CD14-positive monocyte (primary cell): ENCODE results near the gene DOK5. TPM values are rescaled to one million over a fixed set of nuclear protein-coding genes. Genes with fewer than 3 reads are reported as not detected.

ENCODE experiments used
- DNase-seq, 3 donors: peaks; one replicate each; pipeline ENCODE4 v3.0.0-alpha.2; 2011 to 2022
- H2AFZ ChIP-seq: 2 replicates; pipeline ENCODE4 v1.6.0; 2012; ENCODE audit warnings: mild to moderate bottlenecking, low read depth, low read length, inconsistent platforms; ENCODE audit not compliant: insufficient read depth, poor library complexity, severe bottlenecking
- H3K27ac ChIP-seq, 2 donors: 1 replicate in 1 of 2; 2 replicates in 1 of 2; pipeline ENCODE4 v1.5.1; 2012 to 2013; ENCODE audit warnings: low read length in 2 of 2, control low read depth in 1 of 2, inconsistent platforms in 1 of 2, low read depth in 1 of 2, mild to moderate bottlenecking in 1 of 2
- H3K27me3 ChIP-seq, 2 donors: one replicate each; pipeline versions ENCODE4 v1.6.0 to v1.6.1; 2011 to 2013; ENCODE audit warnings: low read length in 2 of 2; ENCODE audit not compliant: control insufficient read depth in 2 of 2, insufficient read depth in 2 of 2
- H3K36me3 ChIP-seq, 2 donors: replicated peaks in 1 of 2; 1 replicate in 1 of 2; 2 replicates in 1 of 2; pipeline versions ENCODE4 v1.5.1 to v1.6.1; 2012 to 2013; ENCODE audit warnings: low read length in 2 of 2, control low read depth in 1 of 2, inconsistent platforms in 1 of 2, mild to moderate bottlenecking in 1 of 2; ENCODE audit not compliant: insufficient read depth in 2 of 2, control insufficient read depth in 1 of 2
- H3K4me1 ChIP-seq, 2 donors: 1 replicate in 1 of 2; 2 replicates in 1 of 2; pipeline versions ENCODE4 v1.5.1 to v1.6.1; 2012 to 2013; ENCODE audit warnings: low read length in 2 of 2, control low read depth in 1 of 2, inconsistent platforms in 1 of 2, mild to moderate bottlenecking in 1 of 2, moderate library complexity in 1 of 2; ENCODE audit not compliant: insufficient read depth in 2 of 2, control insufficient read depth in 1 of 2
- H3K4me2 ChIP-seq: replicated peaks from 2 replicates; pipeline ENCODE3; 2012; ENCODE audit warnings: low read length, moderate library complexity, mild to moderate bottlenecking; ENCODE audit not compliant: poor library complexity, severe bottlenecking; ENCODE audit errors: extremely low read depth
- H3K4me3 ChIP-seq, 3 experiments: fragments of 200-600 bp in 1 of 3; sonication (generic) in 1 of 3; replicated peaks in 1 of 3; 1 replicate in 2 of 3; 2 replicates in 1 of 3; pipeline ENCODE4 v1.5.1; 2011 to 2013; ENCODE audit warnings: low read length in 3 of 3, mild to moderate bottlenecking in 3 of 3, control low read depth in 2 of 3, low read depth in 2 of 3, inconsistent platforms in 1 of 3, moderate library complexity in 1 of 3
- H3K79me2 ChIP-seq: 2 replicates; pipeline ENCODE4 v1.6.0; 2012; ENCODE audit warnings: mild to moderate bottlenecking, control low read depth, inconsistent platforms, low read length, moderate library complexity; ENCODE audit not compliant: insufficient read depth
- H3K9ac ChIP-seq: 2 replicates; pipeline ENCODE4 v1.6.0; 2017; ENCODE audit warnings: low read length, mild to moderate bottlenecking; ENCODE audit not compliant: insufficient read depth, poor library complexity, severe bottlenecking
- H3K9me3 ChIP-seq, 2 donors: replicated peaks in 1 of 2; 1 replicate in 1 of 2; 2 replicates in 1 of 2; pipeline versions ENCODE4 v1.5.1 to v1.6.1; 2012 to 2013; ENCODE audit warnings: low read length in 2 of 2, control low read depth in 1 of 2; ENCODE audit not compliant: control insufficient read depth in 1 of 2, insufficient read depth in 1 of 2
- H4K20me1 ChIP-seq: 2 replicates; pipeline ENCODE4 v1.6.0; 2012; ENCODE audit warnings: mild to moderate bottlenecking, low read length, control low read depth, moderate library complexity; ENCODE audit not compliant: insufficient read depth
- H3K27ac Mint-ChIP-seq, 7 donors: one replicate each; pipeline ENCODE4 v1.8.0; 2020; ENCODE audit warnings: mild to moderate bottlenecking in 7 of 7, mixed read lengths in 7 of 7, moderate library complexity in 6 of 7, inconsistent platforms in 2 of 7
- H3K27me3 Mint-ChIP-seq, 3 donors: one replicate each; pipeline ENCODE4 v1.8.0; 2021 to 2022; ENCODE audit warnings: low read depth in 3 of 3, mild to moderate bottlenecking in 3 of 3, mixed read lengths in 3 of 3, moderate library complexity in 3 of 3, inconsistent platforms in 1 of 3
- H3K36me3 Mint-ChIP-seq, 2 donors: one replicate each; pipeline ENCODE4 v1.8.0; 2020; ENCODE audit warnings: mixed read lengths in 2 of 2, inconsistent platforms in 1 of 2, mild to moderate bottlenecking in 1 of 2
- H3K4me1 Mint-ChIP-seq: one replicate; pipeline ENCODE4 v1.8.0; 2020; ENCODE audit warnings: mild to moderate bottlenecking, mixed read lengths
- H3K4me3 Mint-ChIP-seq, 2 donors: one replicate each; pipeline ENCODE4 v1.8.0; 2020; ENCODE audit warnings: mild to moderate bottlenecking in 2 of 2, mixed read lengths in 2 of 2, moderate library complexity in 1 of 2
- H3K9me3 Mint-ChIP-seq, 7 donors: one replicate each; pipeline ENCODE4 v1.8.0; 2020 to 2022; ENCODE audit warnings: mixed read lengths in 7 of 7, mild to moderate bottlenecking in 6 of 7, moderate library complexity in 6 of 7, inconsistent platforms in 2 of 7
- CTCF ChIP-seq: fragments of 200-600 bp; IDR thresholded peaks from one replicate; pipeline ENCODE4 v1.8.0; 2022; ENCODE audit warnings: antibody characterized with exemption, mild to moderate bottlenecking
- WGBS: methylation state at CpG from one replicate; pipeline ENCODE4 v1.1.5; 2013; ENCODE audit warnings: missing lambda C conversion rate; ENCODE audit not compliant: insufficient coverage; 5-methylcytosine and 5-hydroxymethylcytosine counted together
- intact Hi-C, 2 donors: fragments of 100-400 bp; cut with micrococcal nuclease; formaldehyde crosslinking; loops; one replicate each; pipeline versions ENCODE4 v1.15.0 to v1.15.1; 2023
- polyA plus RNA-seq, 3 donors: library from polyadenylated mRNA; depleted of rRNA in 1 of 3; unstranded in 2 of 3; stranded (reverse) in 1 of 3; fragments of 300-500 nt in 2 of 3; fragments of >200 nt in 1 of 3; fragmentation: Illumina TruSeq in 2 of 3; gene quantifications; 1 replicate in 2 of 3; 2 replicates in 1 of 3; pipeline ENCODE4 v1.2.3, GENCODE V29; 2012 to 2021

The DOK5 gene
- polyA plus RNA-seq, 3 donors = not detected

GRCh38 chr20:54668271-54669039 lies 193.1 kb downstream of the DOK5 start:
- intact Hi-C loops = no loop called here
- Mint-ChIP-seq H3K27me3 (peaks cover 0 to 15% (median 14%) of the 10 kb centered on the region in 3 donors), H3K4me3 (peak overlapping the region in 1 of 2 donors; percentile 39)

GRCh38 chr20:54669040-54669363 lies 193.6 kb downstream of the DOK5 start:
- Histone ChIP-seq H3K4me1 (no peaks in the 10 kb centered on the region), H3K27ac (no peak overlapping the region), H3K9me3 (no peaks in the 10 kb centered on the region), H3K4me2 (no peak overlapping the region), H3K27me3 (peaks cover 0 to 3% of the 10 kb centered on the region in 2 donors), H3K79me2 (no peaks in the 10 kb centered on the region), H2AFZ (no peak overlapping the region), H3K36me3 (no peaks in the 10 kb centered on the region), H3K9ac (no peak overlapping the region), H3K4me3 (no peak overlapping the region), H4K20me1 (no peaks in the 10 kb centered on the region)
- no peaks in the 10 kb centered on the region for H3K36me3 Mint-ChIP-seq
- intact Hi-C loops = no loop called here
- H3K27ac Mint-ChIP-seq = peak overlapping the region in 1 of 7 donors; percentile 64
- H3K9me3 Mint-ChIP-seq = peaks cover 0 to under 1% (median 0%) of the 10 kb centered on the region in 7 donors
- H3K4me3 Mint-ChIP-seq = no peak overlapping the region
- H3K4me1 Mint-ChIP-seq = peaks cover 1% of the 10 kb centered on the region
- DNase-seq = no peak
- no peak for TF ChIP-seq CTCF
- peaks cover 0 to 15% (median 14%) of the 10 kb centered on the region in 3 donors for H3K27me3 Mint-ChIP-seq
- WGBS = 100% methylated on average over 1 of the region's 4 CpGs

More at GRCh38 chr20:54668271-54669039, 193.1 kb downstream of the DOK5 start:
- no peaks in the 10 kb centered on the region for H3K79me2 ChIP-seq
- H3K27me3 ChIP-seq = peaks cover 0 to 3% of the 10 kb centered on the region in 2 donors
- no peak overlapping the region for H2AFZ ChIP-seq
- H3K36me3 ChIP-seq = no peaks in the 10 kb centered on the region
- Mint-ChIP-seq H3K36me3 (no peaks in the 10 kb centered on the region), H3K27ac (peak overlapping the region in 1 of 7 donors; percentile 64), H3K4me1 (peaks cover 1% of the 10 kb centered on the region), H3K9me3 (no peaks in the 10 kb centered on the region)
- no peaks in the 10 kb centered on the region for H3K4me1 ChIP-seq
- no peak overlapping the region for H3K27ac ChIP-seq
- WGBS = 40% methylated on average over 7 of the region's 12 CpGs
- no peak overlapping the region for H3K9ac ChIP-seq
- H3K4me2 ChIP-seq = no peak overlapping the region
- TF ChIP-seq CTCF = peak; percentile 69
- H3K9me3 ChIP-seq = no peaks in the 10 kb centered on the region
- DNase-seq = no peak
- H4K20me1 ChIP-seq = no peaks in the 10 kb centered on the region
- no peak overlapping the region for H3K4me3 ChIP-seq
